Upper lobe of right lung (tissue), 1 donor: Measurements from ENCODE around the gene AFF1. TPM values are rescaled to one million over a fixed set of nuclear protein-coding genes. Genes with fewer than 3 reads are reported as not detected.

Source experiments
- ATAC-seq: fragments of 200-7000 bp; cut with Tn5 transposase; one replicate; pipeline ENCODE4 v1.9.1; 2020; ENCODE audit warnings: mild to moderate bottlenecking, moderate library complexity
- DNase-seq: peaks from one replicate; pipeline ENCODE4 v3.0.0-alpha.2; 2020
- H3K27ac ChIP-seq: fragments of 200-600 bp; one replicate; pipeline ENCODE4 v1.8.0; 2022
- H3K27me3 ChIP-seq: fragments of 200-600 bp; one replicate; pipeline ENCODE4 v1.8.0; 2022; ENCODE audit warnings: mild to moderate bottlenecking
- H3K36me3 ChIP-seq: fragments of 200-600 bp; one replicate; pipeline ENCODE4 v1.8.0; 2022
- H3K4me1 ChIP-seq: fragments of 200-600 bp; one replicate; pipeline ENCODE4 v1.8.0; 2022
- H3K4me3 ChIP-seq: fragments of 200-600 bp; one replicate; pipeline ENCODE4 v1.8.0; 2022; ENCODE audit warnings: mild to moderate bottlenecking
- H3K9me3 ChIP-seq: fragments of 200-600 bp; one replicate; pipeline ENCODE4 v1.8.0; 2022
- CTCF ChIP-seq: fragments of 200-600 bp; IDR thresholded peaks from one replicate; pipeline ENCODE4 v1.8.0; 2022; ENCODE audit warnings: antibody characterized with exemption
- intact Hi-C: fragments of 100-400 bp; cut with DNase I; formaldehyde crosslinking; loops from one replicate; pipeline ENCODE4 v1.11.0; 2022
- long read RNA-seq: library from polyadenylated mRNA; unstranded; transcript quantifications from one replicate; pipeline ENCODE4 v2.0.0, GENCODE V29; 2021
- total RNA-seq: library from RNA; stranded (reverse); fragmentation: NEBNext Ultra II Directional; extraction: Animal tissue kit (Norgen Biotek cat#: 25700); gene quantifications from one replicate; pipeline ENCODE4 v1.2.1, GENCODE V29; 2021
- donor health status: DM: no; HTN: yes; CAD: no; lungs with severe emphysema.

The AFF1 gene
- total RNA-seq = 103 TPM
- long read RNA-seq, partial matches to known transcripts = 3 of 21 reads
- long read RNA-seq, other reads (novel, unspliced or antisense) = 17 of 21 reads

- no peaks in the 10 kb centered on the region for H3K9me3 ChIP-seq
- peak; percentile 42 for TF ChIP-seq CTCF
- DNase-seq (peak; percentile 98), ATAC-seq (peak; percentile 97)
- H3K27ac ChIP-seq = peak within 1 kb of the TSS; percentile 97
- H3K4me1 ChIP-seq = peaks cover 33% of the 10 kb centered on the region
- intact Hi-C loops = loop anchor here (10.0 kb wide), 1 partner anchor 70 kb away; no protein-coding TSS in a partner anchor
- H3K27me3 ChIP-seq = no peaks in the 10 kb centered on the region
- H3K36me3 ChIP-seq = no peaks in the 10 kb centered on the region
- H3K4me3 ChIP-seq = peak within 1 kb of the TSS; percentile 91
Observed at GRCh38 chr4:86934771-86935565, at the start of gene AFF1. AFF1 (plus strand) TSS chr4:86935011; CDS start chr4:86948534, 13,523 bp downstream.

- Histone ChIP-seq H3K9me3 (no peaks in the 10 kb centered on the region), H3K27ac (no peak overlapping the region), H3K27me3 (no peaks in the 10 kb centered on the region), H3K4me1 (peaks cover 5% of the 10 kb centered on the region), H3K36me3 (no peaks in the 10 kb centered on the region), H3K4me3 (no peak overlapping the region)
- TF ChIP-seq CTCF = no peak
- DNase-seq (no peak), ATAC-seq (no peak)
- intact Hi-C loops = loop anchor here (5.0 kb wide), 1 partner anchor 393 kb away; no protein-coding TSS in a partner anchor
Observed at GRCh38 chr4:86890790-86891189, 44.0 kb upstream of the AFF1 start.

GRCh38 chr4:86891762-86892635 is 42.8 kb upstream of the AFF1 start, which contains the start of gene C4orf36:
C4orf36 (minus strand) TSS chr4:86892422; CDS start chr4:86891520, 902 bp downstream.
- no peaks in the 10 kb centered on the region for H3K36me3 ChIP-seq
- no peak for TF ChIP-seq CTCF
- peak within 1 kb of the TSS; percentile 89 for H3K27ac ChIP-seq
- ATAC-seq (peak; percentile 95), DNase-seq (peak; percentile 92)
- no peaks in the 10 kb centered on the region for H3K9me3 ChIP-seq
- peak within 1 kb of the TSS; percentile 86 for H3K4me3 ChIP-seq
- H3K27me3 ChIP-seq = no peaks in the 10 kb centered on the region
- intact Hi-C loops = loop anchor here (5.0 kb wide), 1 partner anchor 395 kb away; no protein-coding TSS in a partner anchor
- peaks cover 5% of the 10 kb centered on the region for H3K4me1 ChIP-seq

GRCh38 chr4:86892636-86892960 is 42.2 kb upstream of the AFF1 start:
- no peaks in the 10 kb centered on the region for H3K27me3 ChIP-seq
- no peak for DNase-seq
- peak; percentile 7 for ATAC-seq
- intact Hi-C loops = loop anchor here (5.0 kb wide), 1 partner anchor 395 kb away; no protein-coding TSS in a partner anchor
- H3K36me3 ChIP-seq = no peaks in the 10 kb centered on the region
- no peak for TF ChIP-seq CTCF
- H3K4me1 ChIP-seq = peaks cover 5% of the 10 kb centered on the region
- peak overlapping the region; percentile 86 for H3K4me3 ChIP-seq
- no peaks in the 10 kb centered on the region for H3K9me3 ChIP-seq
- peak overlapping the region; percentile 89 for H3K27ac ChIP-seq

GRCh38 chr4:86893136-86893535 is 41.7 kb upstream of the AFF1 start:
- Histone ChIP-seq H3K9me3 (no peaks in the 10 kb centered on the region), H3K4me1 (peaks cover 5% of the 10 kb centered on the region), H3K4me3 (peak overlapping the region; percentile 86), H3K27ac (peak overlapping the region; percentile 89), H3K36me3 (no peaks in the 10 kb centered on the region), H3K27me3 (no peaks in the 10 kb centered on the region)
- TF ChIP-seq CTCF = no peak
- DNase-seq (no peak), ATAC-seq (no peak)
- intact Hi-C loops = loop anchor here (5.0 kb wide), 1 partner anchor 396 kb away; no protein-coding TSS in a partner anchor
